IMR-90 (cell line): ENCODE results near the gene PAPSS2. TPM values are rescaled to one million over a fixed set of nuclear protein-coding genes. Genes with fewer than 3 reads are reported as not detected.

Source experiments
- ATAC-seq: fragments of 200-7000 bp; cut with Tn5 transposase; 2 replicates; pipeline ENCODE4 v1.9.1; 2020; ENCODE audit warnings: low read depth, mild to moderate bottlenecking, moderate library complexity
- BruUV-seq: library from RNA; stranded (reverse); fragments of 400-500 nt; replicated peaks from 2 replicates; lab custom pipeline; 2021; lab: Mats Ljungman, UMichigan
- CTCF ChIA-PET: fragments of 300-600 bp; formaldehyde crosslinking; extraction: SDS; loops from one replicate; lab custom pipeline; 2021; ENCODE audit warnings: antibody characterized with exemption; lab: Yijun Ruan, JAX
- POLR2A ChIA-PET: fragments of 300-600 bp; sonication (Branson Sonifier 250); formaldehyde crosslinking; loops from one replicate; lab custom pipeline; 2022; ENCODE audit warnings: antibody characterized with exemption; ENCODE audit not compliant: unreplicated experiment; lab: Charles Lee
- DNase-seq: peaks from one replicate; pipeline ENCODE4 v3.0.0; 2013
- H2AFZ ChIP-seq: replicated peaks from 2 replicates; pipeline ENCODE3; 2013; ENCODE audit warnings: low read length, mild to moderate bottlenecking; ENCODE audit not compliant: poor library complexity
- H2AK5ac ChIP-seq: 2 replicates; pipeline ENCODE4 v1.6.1; 2013; ENCODE audit warnings: low read depth, low read length, inconsistent platforms
- H2AK9ac ChIP-seq: replicated peaks from 2 replicates; pipeline ENCODE3; 2013; ENCODE audit warnings: mild to moderate bottlenecking, low read depth, low read length, moderate library complexity; ENCODE audit not compliant: poor library complexity
- H2BK120ac ChIP-seq: 2 replicates; pipeline ENCODE4 v1.6.1; 2013; ENCODE audit warnings: low read depth, low read length, inconsistent platforms
- H2BK15ac ChIP-seq: 3 replicates; pipeline ENCODE4 v1.6.1; 2013; ENCODE audit warnings: low read depth, low read length, inconsistent platforms
- H2BK20ac ChIP-seq: 2 replicates; pipeline ENCODE4 v1.6.1; 2013; ENCODE audit warnings: low read depth, mild to moderate bottlenecking, inconsistent platforms, low read length, moderate library complexity
- H2BK5ac ChIP-seq: 2 replicates; pipeline ENCODE4 v1.6.1; 2013; ENCODE audit warnings: mild to moderate bottlenecking, low read depth, low read length, inconsistent platforms; ENCODE audit not compliant: poor library complexity, severe bottlenecking
- H3K14ac ChIP-seq: replicated peaks from 2 replicates; pipeline ENCODE4 v1.6.1; 2013; ENCODE audit warnings: low read depth, low read length, inconsistent platforms
- H3K18ac ChIP-seq: 2 replicates; pipeline ENCODE4 v1.6.1; 2013; ENCODE audit warnings: low read depth, low read length, control low read depth
- H3K23ac ChIP-seq: 2 replicates; pipeline ENCODE4 v1.6.1; 2013; ENCODE audit warnings: low read depth, low read length, inconsistent platforms
- H3K27ac ChIP-seq: 2 replicates; pipeline ENCODE4 v1.5.1; 2013; ENCODE audit warnings: mild to moderate bottlenecking, control low read depth, low read length; ENCODE audit not compliant: insufficient read depth
- H3K27me3 ChIP-seq: 2 replicates; pipeline ENCODE4 v1.6.1; 2013; ENCODE audit warnings: low read length; ENCODE audit not compliant: control insufficient read depth, insufficient read depth
- H3K36me3 ChIP-seq: 2 replicates; pipeline ENCODE4 v1.6.1; 2013; ENCODE audit warnings: low read length, mixed read lengths; ENCODE audit not compliant: control insufficient read depth, insufficient read depth
- H3K4ac ChIP-seq: 2 replicates; pipeline ENCODE4 v1.6.1; 2013; ENCODE audit warnings: low read depth, low read length, inconsistent platforms
- H3K4me1 ChIP-seq: 2 replicates; pipeline ENCODE4 v1.6.1; 2013; ENCODE audit warnings: low read length, mixed read lengths; ENCODE audit not compliant: control insufficient read depth, insufficient read depth
- H3K4me2 ChIP-seq: 2 replicates; pipeline ENCODE4 v1.6.1; 2013; ENCODE audit warnings: low read depth, mild to moderate bottlenecking, control low read depth, low read length, moderate library complexity
- H3K4me3 ChIP-seq: 2 replicates; pipeline ENCODE4 v1.5.1; 2013; ENCODE audit warnings: low read depth, mild to moderate bottlenecking, control low read depth, low read length, moderate library complexity; ENCODE audit not compliant: insufficient read depth
- H3K56ac ChIP-seq: 2 replicates; pipeline ENCODE4 v1.6.1; 2013; ENCODE audit warnings: low read length, inconsistent platforms; ENCODE audit not compliant: insufficient read depth; ENCODE audit errors: extremely low read depth
- H3K79me1 ChIP-seq, 2 experiments: 2 replicates each; pipeline ENCODE4 v1.6.1; 2013; ENCODE audit warnings: low read length in 2 of 2, inconsistent platforms in 1 of 2, low read depth in 1 of 2
- H3K9ac ChIP-seq: 2 replicates; pipeline ENCODE4 v1.6.1; 2013; ENCODE audit warnings: low read depth, low read length, control low read depth
- H3K9me1 ChIP-seq: 2 replicates; pipeline ENCODE4 v1.6.1; 2013; ENCODE audit warnings: low read length, inconsistent platforms; ENCODE audit not compliant: insufficient read depth
- H3K9me3 ChIP-seq: 2 replicates; pipeline ENCODE4 v1.6.1; 2013; ENCODE audit warnings: low read length; ENCODE audit not compliant: control insufficient read depth, insufficient read depth
- H4K20me1 ChIP-seq: 2 replicates; pipeline ENCODE4 v1.6.1; 2013; ENCODE audit warnings: low read length, inconsistent platforms; ENCODE audit not compliant: insufficient read depth
- H4K5ac ChIP-seq: 2 replicates; pipeline ENCODE4 v1.6.1; 2013; ENCODE audit warnings: mild to moderate bottlenecking, low read depth, low read length, control low read depth
- H4K8ac ChIP-seq, 2 experiments: 2 replicates each; pipeline ENCODE4 v1.6.1; 2013; ENCODE audit warnings: low read depth in 2 of 2, low read length in 2 of 2, control low read depth in 1 of 2, inconsistent platforms in 1 of 2
- H4K91ac ChIP-seq: 2 replicates; pipeline ENCODE4 v1.6.1; 2013; ENCODE audit warnings: low read depth, low read length, inconsistent platforms; ENCODE audit not compliant: insufficient read depth
- BHLHE40 ChIP-seq: fragments of 150-350 bp; IDR thresholded peaks from 2 replicates; pipeline ENCODE4 v1.6.1; 2016; ENCODE audit warnings: mild to moderate bottlenecking, low read depth, low read length
- CEBPB ChIP-seq: IDR thresholded peaks from 2 replicates; pipeline ENCODE4 v1.6.1; 2012; ENCODE audit warnings: low read depth, low read length, improper control_type of control experiment
- ELK1 ChIP-seq: fragments of 150-350 bp; IDR thresholded peaks from 2 replicates; pipeline ENCODE4 v1.6.1; 2016; ENCODE audit warnings: low read depth, mild to moderate bottlenecking, low read length, moderate library complexity, borderline replicate concordance
- MAFK ChIP-seq: IDR thresholded peaks from 2 replicates; pipeline ENCODE4 v1.6.1; 2012; ENCODE audit warnings: low read depth, low read length, improper control_type of control experiment
- MAZ ChIP-seq: IDR thresholded peaks from 2 replicates; pipeline ENCODE4 v1.6.1; 2012; ENCODE audit warnings: low read depth, mild to moderate bottlenecking, low read length, improper control_type of control experiment, moderate library complexity, borderline replicate concordance
- MXI1 ChIP-seq: IDR thresholded peaks from 2 replicates; pipeline ENCODE4 v1.6.1; 2012; ENCODE audit warnings: low read depth, mild to moderate bottlenecking, low read length, moderate library complexity, borderline replicate concordance
- NFE2L2 ChIP-seq: fragments of 150-350 bp; IDR thresholded peaks from 2 replicates; pipeline ENCODE4 v1.6.1; 2016; ENCODE audit warnings: low read depth, mild to moderate bottlenecking, low read length
- POLR2A ChIP-seq: IDR thresholded peaks from 2 replicates; pipeline ENCODE4 v1.6.1; 2012; ENCODE audit warnings: mild to moderate bottlenecking, low read depth, low read length
- RCOR1 ChIP-seq: IDR thresholded peaks from 2 replicates; pipeline ENCODE4 v1.6.1; 2012; ENCODE audit warnings: mild to moderate bottlenecking, low read length, improper control_type of control experiment; ENCODE audit not compliant: insufficient replicate concordance
- RFX5 ChIP-seq: IDR thresholded peaks from 2 replicates; pipeline ENCODE4 v1.8.0; 2012; ENCODE audit warnings: low read depth, mild to moderate bottlenecking, low read length, moderate library complexity
- SMC3 ChIP-seq: fragments of 150-350 bp; IDR thresholded peaks from 2 replicates; pipeline ENCODE4 v1.6.1; 2016; ENCODE audit warnings: low read depth, mild to moderate bottlenecking, antibody characterized with exemption, low read length, moderate library complexity
- USF2 ChIP-seq: fragments of 150-350 bp; IDR thresholded peaks from 2 replicates; pipeline ENCODE4 v1.6.1; 2017; ENCODE audit warnings: mild to moderate bottlenecking, antibody characterized with exemption, low read length, low read depth
- WGBS, 2 experiments: methylation state at CpG; one replicate each; pipeline versions ENCODE4 v1.1.5 to v1.1.7; 2013; ENCODE audit warnings: missing lambda C conversion rate in 2 of 2; ENCODE audit not compliant: insufficient read length in 1 of 2; ENCODE audit errors: extremely low coverage in 2 of 2; 5-methylcytosine and 5-hydroxymethylcytosine counted together
- dilution Hi-C: fragments of 300-500 bp; cut with HindIII; formaldehyde crosslinking; loops from one replicate; pipeline ENCODE4 v1.14.3; 2018; ENCODE audit warnings: low sequenced_read_pairs; ENCODE audit not compliant: unreplicated experiment
- in situ Hi-C: fragments of 300-500 bp; cut with MboI; formaldehyde crosslinking; loops from 3 replicates; pipeline ENCODE4 v1.14.3; 2019; ENCODE audit warnings: low sequenced_read_pairs, inconsistent platforms, mixed read lengths
- intact Hi-C: fragments of 100-400 bp; cut with micrococcal nuclease; formaldehyde crosslinking; loops from 2 replicates; pipeline ENCODE4 v1.10.0; 2022
- polyA plus RNA-seq, 3 experiments: library from polyadenylated mRNA; depleted of rRNA; stranded (reverse); fragments of >200 nt; gene quantifications; 2 replicates each; pipeline ENCODE4 v1.2.3, GENCODE V29; 2012; ENCODE audit warnings: low replicate concordance in 1 of 3
- total RNA-seq: library from RNA; depleted of rRNA; stranded (reverse); fragments of >200 nt; gene quantifications from 2 replicates; pipeline ENCODE4 v1.2.3, GENCODE V29; 2012

The PAPSS2 gene
- total and polyA plus RNA-seq, 2 of the 4 experiments (the other 2 are of a cell fraction): 55.0 to 63.3 TPM

- Histone ChIP-seq H3K14ac (no peak overlapping the region), H2AFZ (no peak overlapping the region), H3K4ac (no peak overlapping the region), H3K4me3 (no peak overlapping the region), H3K9ac (no peak overlapping the region), H2BK5ac (no peak overlapping the region), H3K36me3 (no peaks in the 10 kb centered on the region), H3K4me1 (no peaks in the 10 kb centered on the region), H3K9me3 (no peaks in the 10 kb centered on the region; the same call in 1 of the 2 replicates), H3K27me3 (peaks cover 19% of the 10 kb centered on the region), H4K91ac (no peak overlapping the region), H3K56ac (no peak overlapping the region), H4K8ac (no peak overlapping the region), H3K27ac (no peak overlapping the region), H2AK9ac (no peak overlapping the region), H4K5ac (no peak overlapping the region), H2BK15ac (no peak overlapping the region), H4K20me1 (no peaks in the 10 kb centered on the region), H3K79me1 (no peaks in the 10 kb centered on the region), H2BK120ac (no peak overlapping the region), H3K23ac (no peak overlapping the region), H3K9me1 (no peaks in the 10 kb centered on the region), H3K4me2 (no peak overlapping the region), H2BK20ac (no peak overlapping the region), H2AK5ac (no peak overlapping the region), H3K18ac (no peak overlapping the region)
- intact Hi-C loops (no loop called here), dilution Hi-C loops (no loop called here), in situ Hi-C loops (no loop called here)
- CTCF ChIA-PET: no interaction called here
- POLR2A ChIA-PET: no interaction called here
- ATAC-seq (no peak), DNase-seq (no peak)
- no CpG with 5 or more reads among the region's 2 CpGs for WGBS, 2 experiments
- no TSS peak for BruUV-seq
- no peak for TF ChIP-seq POLR2A
- TF ChIP-seq NFE2L2: no peak
- TF ChIP-seq RFX5: no peak
- no peak for TF ChIP-seq MAFK
- TF ChIP-seq BHLHE40: no peak
- TF ChIP-seq RCOR1: no peak
- TF ChIP-seq SMC3: no peak
- no peak for TF ChIP-seq MXI1
- no peak for TF ChIP-seq CEBPB
- no peak for TF ChIP-seq MAZ
- no peak for TF ChIP-seq USF2
- no peak for TF ChIP-seq ELK1
These were observed 47.6 kb upstream of the PAPSS2 start for GRCh38 chr10:87612115-87612514.
